Measurements from ENCODE around the gene CSMD2.

The CSMD2 gene

DNA sequence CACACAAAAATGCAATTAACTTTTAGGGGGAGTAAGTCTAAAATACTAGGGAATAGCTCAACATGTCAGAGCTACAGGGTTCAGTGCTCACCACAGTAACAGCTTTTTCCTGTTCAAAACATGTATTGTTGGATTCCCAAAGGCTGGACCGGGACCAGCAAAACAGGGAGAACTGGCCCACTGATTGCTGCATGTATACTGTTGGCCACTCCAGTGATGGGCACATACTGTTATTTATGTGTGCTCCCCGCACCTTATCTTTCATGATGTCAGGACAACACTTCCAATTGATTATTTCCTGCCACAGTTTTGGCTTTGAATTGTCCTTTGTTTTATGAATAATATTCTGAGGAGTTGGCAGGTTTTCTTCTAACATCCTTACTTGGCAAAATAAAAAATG, 250.5 kb downstream of the CSMD2 start:
- in situ Hi-C loops (cut with MboI; ENCODE audit: low sequenced_read_pairs) = no loop called here

DNA sequence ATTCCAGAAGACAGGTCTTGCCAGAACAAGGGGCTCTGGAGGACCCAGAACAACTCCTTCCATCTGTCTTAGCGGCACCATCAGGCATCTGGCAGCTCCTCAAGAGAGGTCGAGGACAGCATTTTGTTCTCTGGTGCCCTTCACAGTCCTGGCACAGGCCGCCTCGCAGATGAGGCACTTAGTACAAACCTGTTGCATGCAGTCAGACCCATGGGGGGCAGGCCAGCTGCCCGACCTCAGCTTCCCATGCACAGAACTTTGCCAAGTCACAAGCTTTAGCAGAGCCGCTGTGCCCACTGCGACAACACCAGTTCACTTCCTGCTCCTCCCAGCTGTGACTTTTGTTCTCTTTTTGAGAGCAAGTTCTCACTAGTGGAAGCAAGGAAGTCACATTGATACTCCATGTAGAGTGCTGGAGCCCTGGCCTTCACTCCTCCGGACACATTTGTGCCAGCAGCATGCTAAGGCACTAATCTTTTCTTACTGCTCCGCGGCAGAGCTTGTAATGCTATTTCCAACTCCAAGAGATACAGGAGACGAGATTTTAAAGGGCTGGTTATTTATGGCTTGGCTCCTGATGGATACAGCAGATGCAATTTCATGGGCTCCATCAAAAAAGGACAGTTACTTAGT, 256.6 kb downstream of the CSMD2 start:
- in situ Hi-C loops (cut with MboI; ENCODE audit: low sequenced_read_pairs) = no loop called here

DNA sequence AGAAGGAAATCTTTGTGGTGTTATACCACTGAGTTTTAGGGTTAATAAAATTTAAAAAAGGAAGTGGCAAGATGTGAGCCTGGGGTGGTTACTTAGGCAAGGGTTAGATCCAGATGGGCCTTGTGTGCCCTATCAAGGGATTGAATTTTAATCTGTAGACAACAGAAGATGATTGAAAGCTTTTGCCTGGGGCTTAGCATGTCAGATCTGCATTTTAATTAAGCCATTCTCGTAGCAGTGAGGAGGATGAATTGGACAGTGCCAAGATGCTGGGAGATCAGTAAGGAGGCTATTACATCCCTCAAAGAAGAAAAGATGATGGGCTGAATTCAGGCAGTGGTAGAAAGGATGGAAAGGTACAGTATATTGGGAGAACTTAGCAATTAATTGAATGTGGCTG, 258.9 kb downstream of the CSMD2 start:
- in situ Hi-C loops (cut with MboI; ENCODE audit: low sequenced_read_pairs) = no loop called here

DNA sequence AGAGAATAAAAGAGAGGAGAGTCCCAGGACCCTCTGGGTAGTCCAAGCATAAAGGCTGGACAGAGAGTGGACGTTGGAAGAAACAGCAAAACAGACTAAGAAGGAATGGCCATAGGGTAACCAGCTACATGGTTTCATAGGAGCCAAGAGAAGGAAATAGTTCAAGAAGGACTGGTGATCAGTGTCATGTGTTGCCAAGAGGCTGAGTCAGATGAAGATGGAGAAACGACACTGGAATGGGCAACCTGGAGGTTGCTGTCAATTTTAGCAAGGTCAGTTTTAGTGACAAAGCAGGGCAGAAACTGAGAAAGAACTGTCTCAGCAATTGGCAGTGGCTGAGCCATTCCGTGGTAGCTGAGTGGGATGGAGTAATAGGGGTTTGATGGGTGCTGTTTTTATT, 259.8 kb downstream of the CSMD2 start:
- in situ Hi-C loops (cut with MboI; ENCODE audit: low sequenced_read_pairs) = no loop called here

DNA sequence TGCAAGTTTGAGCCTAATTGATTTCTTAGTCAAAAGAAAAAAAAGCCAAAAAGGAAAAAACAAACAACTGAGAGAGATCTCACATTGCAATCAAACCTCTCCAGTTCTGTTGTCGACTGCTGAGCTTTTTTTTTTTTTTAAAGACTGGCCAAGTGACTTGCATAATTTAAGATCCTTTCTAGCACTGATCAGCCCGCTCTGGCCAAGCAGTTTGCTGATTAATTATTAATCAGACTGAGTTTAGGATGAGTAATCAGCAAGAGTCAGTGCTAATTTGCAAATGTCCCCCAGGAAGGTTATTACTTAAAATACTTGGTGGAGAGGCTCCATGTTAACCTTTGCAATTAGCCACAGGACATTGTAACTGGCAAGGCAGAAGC, 261.8 kb downstream of the CSMD2 start:
- in situ Hi-C loops (cut with MboI; ENCODE audit: low sequenced_read_pairs) = no loop called here

DNA sequence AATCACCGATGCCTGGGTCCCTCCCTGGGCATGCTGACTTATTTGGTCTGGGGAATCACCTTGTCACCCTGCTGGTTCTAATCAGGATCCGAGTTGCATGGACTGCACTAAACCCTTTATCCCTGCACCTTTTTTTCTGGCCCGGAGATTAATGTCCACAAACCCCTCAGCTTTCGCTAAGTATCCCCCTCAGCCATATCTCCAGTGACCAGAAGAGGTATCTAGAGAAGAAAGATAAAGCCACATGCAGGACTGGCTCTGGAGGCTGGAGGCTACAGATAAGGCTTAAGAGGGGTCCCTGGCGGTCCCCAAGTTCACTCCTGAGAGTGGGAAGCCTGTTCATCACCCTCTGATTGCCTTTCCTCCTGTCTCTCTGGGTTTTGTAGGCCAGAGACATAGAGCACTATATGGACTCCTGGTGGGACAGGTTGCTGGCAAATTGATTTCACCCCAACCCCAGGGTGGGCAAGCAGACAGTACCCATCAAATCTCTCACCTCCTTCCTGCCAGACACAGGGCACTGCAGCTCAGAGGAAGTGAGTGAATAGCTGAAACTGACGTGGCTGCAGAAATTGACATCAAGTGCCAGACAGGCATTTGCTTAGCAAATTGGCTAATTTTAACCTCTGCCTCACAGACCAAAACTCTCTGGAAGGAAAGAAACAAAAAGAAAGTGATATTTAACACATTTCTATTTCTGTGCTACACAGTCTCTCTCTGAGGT, 262.4 kb downstream of the CSMD2 start:
- in situ Hi-C loops (cut with MboI; ENCODE audit: low sequenced_read_pairs) = no loop called here

DNA sequence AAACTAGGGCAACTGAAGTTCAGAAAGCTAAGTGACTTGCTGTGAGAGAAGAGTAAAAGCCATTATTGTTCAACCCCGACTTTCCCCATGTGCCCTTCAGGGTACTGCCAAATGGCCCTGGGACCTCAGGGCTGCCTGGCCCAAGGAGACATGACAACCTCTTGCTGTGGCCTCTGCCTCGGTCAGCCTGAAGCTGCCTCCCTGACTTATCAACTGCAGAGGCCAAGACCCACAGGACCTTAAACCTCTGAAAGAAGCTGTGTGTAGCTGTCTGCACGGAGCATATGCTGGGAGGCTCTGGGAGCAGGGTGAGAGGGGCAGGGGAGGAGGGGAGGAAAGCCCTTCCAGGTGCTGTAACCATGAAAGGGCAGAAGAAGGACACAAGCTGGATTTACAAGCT, 265.3 kb downstream of the CSMD2 start:
- in situ Hi-C loops (cut with MboI; ENCODE audit: low sequenced_read_pairs) = no loop called here

DNA sequence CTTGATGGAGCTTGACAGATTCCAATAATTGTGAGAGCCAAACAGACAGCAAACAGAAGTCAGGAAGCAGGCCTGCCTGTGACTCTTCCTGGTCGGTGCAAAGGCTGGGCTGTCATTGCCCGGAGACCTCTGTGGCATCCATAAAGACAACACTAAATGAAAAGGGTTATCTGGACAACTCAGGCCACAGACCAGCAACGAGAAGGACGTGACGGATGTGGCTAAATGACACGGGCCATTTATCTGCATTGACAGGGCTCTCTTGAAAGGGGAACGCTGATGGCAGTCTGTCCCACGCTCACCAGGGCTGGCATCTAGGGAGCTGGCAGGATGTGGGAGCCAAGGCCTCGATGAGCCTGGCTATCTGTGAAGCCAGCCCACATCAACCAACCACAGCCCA, 266.1 kb downstream of the CSMD2 start:
- in situ Hi-C loops (cut with MboI; ENCODE audit: low sequenced_read_pairs) = no loop called here

DNA sequence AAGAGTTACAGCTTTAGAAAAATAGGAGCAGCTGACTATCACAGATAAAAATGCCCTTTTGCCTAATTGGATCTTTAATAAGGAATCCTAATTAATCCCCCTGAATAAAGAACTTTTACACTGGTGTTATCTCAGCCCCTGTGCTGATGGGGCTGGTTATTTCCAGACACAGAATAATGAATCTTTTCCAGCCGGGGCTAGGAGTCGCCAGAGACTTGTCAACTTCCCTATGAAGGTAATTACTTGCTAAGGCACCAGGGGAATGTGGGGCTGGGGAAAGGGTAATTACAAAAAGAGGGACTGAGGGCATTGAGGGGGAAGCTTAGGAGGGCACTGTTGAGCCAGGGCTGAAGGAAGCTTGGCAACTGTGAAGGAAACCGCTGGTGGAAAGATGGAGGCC, 266.6 kb downstream of the CSMD2 start:
- in situ Hi-C loops (cut with MboI; ENCODE audit: low sequenced_read_pairs) = no loop called here

DNA sequence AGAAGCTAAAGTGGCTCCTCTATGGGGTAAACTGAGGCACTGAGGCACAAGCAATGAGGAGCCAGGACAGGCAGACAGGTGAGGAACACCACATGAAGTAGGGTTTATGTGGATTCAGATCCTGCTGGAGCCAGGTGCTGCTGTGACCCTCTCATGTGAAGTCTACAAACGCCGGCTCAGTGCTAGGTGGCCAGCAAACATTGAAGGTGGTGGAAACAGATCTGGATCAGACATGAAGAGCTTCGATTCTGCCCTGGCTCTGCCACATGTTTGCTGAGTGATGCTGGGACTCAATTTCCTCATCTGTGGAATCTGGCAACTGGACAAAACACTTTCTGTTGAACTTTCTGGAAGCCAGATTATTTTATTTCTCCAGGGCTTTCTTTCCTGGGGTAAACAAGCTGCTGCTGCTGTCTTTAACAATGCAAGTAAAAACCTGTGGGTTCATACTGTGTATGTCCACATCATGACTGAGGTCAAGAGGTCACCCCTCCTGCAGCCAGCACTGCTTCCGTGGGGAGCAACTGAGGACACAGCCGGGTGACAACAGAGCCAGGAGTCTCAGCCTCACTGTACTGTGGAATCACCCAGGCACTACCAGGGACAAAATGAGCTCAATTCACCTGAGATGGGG, 267.8 kb downstream of the CSMD2 start:
- in situ Hi-C loops (cut with MboI; ENCODE audit: low sequenced_read_pairs) = no loop called here

DNA sequence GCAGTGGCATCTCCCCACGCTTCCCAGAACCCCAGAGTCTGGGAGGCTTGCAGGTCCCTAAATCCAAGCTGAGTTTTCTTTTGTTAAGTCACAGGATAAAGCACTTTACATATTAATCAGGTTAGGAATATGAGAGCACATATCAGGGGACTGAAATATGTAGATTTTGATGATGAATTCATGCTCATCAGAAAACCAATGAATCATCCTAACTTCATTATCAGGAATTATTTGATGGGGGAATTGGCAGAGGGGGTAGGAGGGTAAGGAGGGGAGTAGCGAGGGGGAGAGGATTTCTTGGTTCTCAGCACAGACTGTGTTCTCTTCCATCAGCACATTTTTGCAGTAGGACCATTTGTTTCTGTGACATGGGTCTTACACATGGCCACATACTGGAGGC, 269.1 kb downstream of the CSMD2 start:
- in situ Hi-C loops (cut with MboI; ENCODE audit: low sequenced_read_pairs) = no loop called here

DNA sequence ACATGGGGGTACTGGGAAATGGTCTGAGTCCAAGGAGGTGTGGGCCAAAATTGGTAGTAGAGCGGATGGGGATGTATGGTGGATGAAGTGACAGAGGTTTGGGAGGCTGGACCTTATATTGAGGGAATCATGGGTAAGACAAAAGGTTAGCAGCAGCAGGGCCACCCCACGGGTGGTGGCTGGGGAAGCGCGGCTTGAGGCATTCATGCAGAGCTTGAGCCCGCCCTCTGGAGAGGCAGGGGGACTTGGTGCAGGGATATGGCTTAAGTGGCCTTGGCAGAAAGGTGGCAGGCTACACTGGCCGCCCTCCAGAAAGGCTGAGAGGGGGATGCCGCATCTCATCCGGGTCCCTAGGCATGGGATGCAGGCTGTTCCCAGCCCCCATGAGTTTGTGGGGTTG, 269.6 kb downstream of the CSMD2 start:
- in situ Hi-C loops (cut with MboI; ENCODE audit: low sequenced_read_pairs) = no loop called here

DNA sequence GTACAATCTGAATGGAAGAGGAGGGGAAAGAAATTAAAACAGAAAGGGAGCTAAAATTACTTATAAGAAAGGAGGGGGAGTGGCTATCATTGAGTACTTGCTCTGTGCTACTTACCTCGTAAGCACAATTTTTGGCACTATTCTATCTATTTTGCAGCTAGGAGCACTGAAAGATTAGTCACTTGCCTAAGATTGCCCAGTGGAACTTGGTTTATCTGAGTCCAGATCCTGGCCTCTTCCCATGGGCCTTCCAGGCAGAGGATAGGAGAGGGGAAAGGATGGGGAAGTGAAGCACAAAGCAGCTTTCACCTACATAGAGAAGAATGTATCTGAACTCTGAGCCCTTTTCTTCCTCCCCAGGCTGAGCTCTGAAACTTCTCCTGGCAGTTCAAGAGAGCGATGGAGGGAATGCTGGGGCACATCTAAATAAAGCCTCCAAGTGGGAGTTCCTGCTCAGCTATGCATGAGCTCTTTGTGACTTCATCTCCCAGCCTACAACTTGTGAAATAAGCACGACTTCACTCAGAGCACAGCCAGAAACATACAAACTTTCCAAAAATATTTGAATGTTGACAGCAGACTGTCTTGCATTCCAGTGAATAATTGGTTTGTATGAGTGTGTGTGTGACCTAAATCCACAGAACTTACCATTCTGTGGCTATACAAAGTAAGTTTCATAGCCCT, 271.7 kb downstream of the CSMD2 start:
- in situ Hi-C loops (cut with MboI; ENCODE audit: low sequenced_read_pairs) = no loop called here

DNA sequence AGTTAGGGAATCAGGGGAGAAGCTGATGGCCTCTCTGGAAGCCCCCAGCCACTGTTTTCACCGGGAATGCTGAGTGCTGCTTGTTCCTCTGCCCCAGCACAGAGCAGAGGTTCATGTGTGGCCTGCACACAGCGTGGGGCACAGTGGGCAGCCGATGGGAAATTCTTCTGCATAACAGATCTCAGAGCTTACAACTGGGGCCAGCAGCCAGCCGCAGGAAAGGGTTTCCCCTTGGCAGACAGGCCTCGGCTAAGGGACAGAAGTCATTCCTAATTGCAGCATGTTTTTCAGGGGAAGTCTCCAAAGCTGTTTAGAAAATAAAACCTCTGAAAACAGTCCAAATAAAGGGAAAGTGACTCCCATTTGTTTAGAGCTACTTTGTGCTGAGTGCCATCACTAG, 278.5 kb downstream of the CSMD2 start:
- in situ Hi-C loops (cut with MboI; ENCODE audit: low sequenced_read_pairs) = no loop called here

DNA sequence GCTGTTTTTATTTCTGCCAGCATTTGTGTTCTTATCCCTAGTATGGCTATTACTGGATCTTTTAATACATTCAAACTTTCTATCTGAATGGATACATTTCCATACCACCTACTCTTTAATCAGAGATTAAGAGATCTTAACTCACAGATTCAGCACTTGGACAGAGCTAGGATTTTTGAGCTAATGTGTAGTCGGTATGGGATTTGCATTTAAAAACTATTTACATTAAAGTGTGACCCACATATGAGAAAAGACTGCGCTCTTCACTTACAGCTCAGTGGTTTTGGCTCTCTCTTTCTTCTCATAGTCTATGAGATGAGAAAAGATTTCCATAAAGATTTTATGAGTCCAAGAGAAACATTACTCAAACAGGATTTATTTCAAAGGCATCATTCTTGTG, 284.7 kb downstream of the CSMD2 start:
- in situ Hi-C loops (cut with MboI; ENCODE audit: low sequenced_read_pairs) = no loop called here

DNA sequence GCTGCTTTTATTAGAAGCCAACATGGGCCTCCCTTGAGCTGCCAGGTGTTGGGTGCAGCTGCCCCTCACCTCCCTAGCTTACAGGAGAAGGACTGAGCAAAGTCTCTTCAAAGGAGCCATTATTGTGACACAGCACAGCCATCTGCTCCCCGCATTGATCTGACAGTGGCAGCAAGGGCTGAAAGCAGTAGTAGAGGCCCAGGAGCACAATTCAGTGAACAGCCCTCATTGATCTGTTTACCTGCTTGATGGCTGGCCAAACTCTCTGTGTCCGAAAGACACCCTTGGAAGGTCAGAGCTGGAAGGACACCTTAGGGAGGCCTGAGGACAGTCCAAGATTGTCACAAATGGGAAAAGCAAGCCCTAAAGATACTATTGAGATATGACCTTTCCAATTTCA, 286.6 kb downstream of the CSMD2 start:
- in situ Hi-C loops (cut with MboI; ENCODE audit: low sequenced_read_pairs) = no loop called here

DNA sequence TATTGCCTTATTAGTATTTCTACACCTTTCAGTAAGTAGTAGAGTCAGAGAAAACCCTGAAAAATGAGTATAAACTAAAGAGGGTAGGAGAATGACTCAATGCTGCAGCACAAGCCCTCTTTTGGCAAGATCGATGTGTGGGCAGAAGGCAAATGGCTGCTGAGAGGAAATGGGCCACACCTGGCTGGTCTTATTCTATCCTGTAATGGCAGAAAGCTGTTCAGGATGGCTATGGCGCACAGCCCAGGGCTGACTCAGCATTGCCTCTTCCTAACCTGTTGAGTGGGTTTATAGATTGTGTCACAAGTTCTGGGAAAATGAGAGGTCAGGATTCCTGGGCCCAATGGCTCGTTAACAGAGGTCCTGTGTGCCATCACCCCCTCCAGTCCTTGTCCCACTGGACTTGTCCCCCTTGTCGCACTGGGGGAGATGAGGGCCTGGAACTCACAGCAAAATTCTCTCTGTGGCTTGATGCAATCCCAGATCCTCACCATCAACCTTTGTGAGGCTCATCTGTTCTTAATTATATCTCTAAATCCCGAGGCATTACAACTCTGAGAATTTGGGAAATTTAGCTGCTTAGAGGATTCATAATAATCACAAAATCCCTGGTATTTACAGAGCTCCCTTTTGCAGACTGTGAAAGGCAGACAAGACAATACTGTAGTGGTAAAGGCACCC, 287.9 kb downstream of the CSMD2 start:
- in situ Hi-C loops (cut with MboI; ENCODE audit: low sequenced_read_pairs) = no loop called here

DNA sequence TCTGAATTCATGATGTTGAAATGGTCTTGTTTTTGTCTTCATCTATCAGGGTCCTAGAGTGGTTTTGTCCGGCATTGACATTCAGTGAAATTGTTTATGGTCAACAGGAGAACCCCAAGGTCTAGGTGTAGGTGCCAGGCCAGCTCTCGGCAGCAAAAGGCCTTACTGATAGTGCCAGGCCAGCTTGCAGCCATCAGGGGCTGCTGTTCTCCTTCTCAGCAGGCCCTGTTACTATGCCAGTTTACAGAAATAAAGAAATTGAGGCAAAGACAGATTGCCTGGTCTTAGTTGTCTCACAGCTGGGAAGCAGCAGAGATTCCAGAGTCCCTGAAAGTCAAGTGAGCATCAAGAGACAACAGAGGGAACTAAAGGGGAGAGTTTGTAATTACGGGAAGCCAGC, 289.2 kb downstream of the CSMD2 start:
- in situ Hi-C loops (cut with MboI; ENCODE audit: low sequenced_read_pairs) = no loop called here

DNA sequence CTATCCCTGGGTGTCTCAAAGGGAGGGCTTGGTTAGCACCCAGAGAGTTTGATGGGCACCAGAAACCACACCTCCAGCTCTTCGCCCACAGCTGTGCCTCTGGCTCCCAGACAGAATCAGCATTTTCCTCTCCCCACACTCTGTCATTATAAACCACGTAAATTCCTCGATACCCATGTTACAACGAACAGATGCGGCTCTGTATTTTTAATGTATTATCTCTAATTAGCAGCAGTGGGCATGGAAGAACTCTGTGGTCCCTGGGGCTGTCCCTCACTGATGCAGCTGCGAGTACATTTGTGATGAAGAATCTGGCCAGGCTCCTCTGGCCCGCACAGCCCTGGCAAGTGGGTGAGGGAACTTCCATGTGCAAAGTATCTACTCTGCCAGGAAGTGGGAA, 290.4 kb downstream of the CSMD2 start:
- in situ Hi-C loops (cut with MboI; ENCODE audit: low sequenced_read_pairs) = no loop called here

DNA sequence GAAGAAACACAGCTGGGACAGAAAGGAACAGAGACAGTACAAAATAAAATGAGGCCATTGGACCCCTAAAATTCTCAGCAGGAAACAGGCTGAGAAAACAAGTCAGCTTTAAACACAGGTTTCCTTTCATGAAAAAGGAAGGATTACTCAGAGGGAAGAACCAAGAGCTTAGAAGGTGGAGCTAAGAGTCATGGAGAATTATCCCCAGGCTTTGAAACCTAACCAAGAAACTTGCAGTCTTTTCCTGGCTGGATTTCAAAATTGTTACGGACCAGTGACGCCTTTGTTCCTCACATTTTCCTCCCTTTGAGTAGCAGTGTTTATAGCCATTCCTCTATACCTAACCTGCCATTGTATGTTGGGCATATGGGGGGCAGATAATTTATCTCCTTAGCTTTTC, 292.3 kb downstream of the CSMD2 start:
- in situ Hi-C loops (cut with MboI; ENCODE audit: low sequenced_read_pairs) = no loop called here

DNA sequence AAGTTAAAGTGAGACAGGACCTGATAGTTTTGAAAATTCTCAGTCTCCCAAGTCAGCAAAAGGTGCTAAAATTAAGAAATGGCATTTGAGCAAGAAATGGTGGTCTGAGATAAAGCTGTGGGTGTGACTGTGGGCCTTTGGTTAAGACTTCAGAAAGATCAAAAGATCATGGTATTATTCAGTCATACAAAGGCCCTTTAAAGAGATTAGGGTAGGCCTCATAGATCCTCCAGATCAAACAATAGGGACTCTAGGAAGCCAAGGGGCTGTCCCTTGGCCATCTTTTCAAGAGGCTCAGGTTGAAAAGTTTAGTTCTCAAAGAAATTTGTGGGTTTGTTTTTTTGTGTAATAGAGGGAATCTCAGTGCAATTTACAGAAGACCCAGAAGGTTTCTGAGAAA, 292.8 kb downstream of the CSMD2 start:
- in situ Hi-C loops (cut with MboI; ENCODE audit: low sequenced_read_pairs) = no loop called here

Data from HL-60/S4 treated with phorbol 12-myristate 13-acetate at 8.2 ng/mL for 4 days and 3 days (cell line).